Activated CD4-positive, CD25-positive, alpha-beta regulatory T cell (primary cell): ENCODE data around the gene MDFIC2.

ENCODE experiments used
- DNase-seq, 4 experiments: peaks; one replicate each; lab custom pipeline; 2025; lab: John Stamatoyannopoulos, UW

MDFIC2 gene

GRCh38 chr3:70180664-70181063, 131.8 kb downstream of the MDFIC2 start:
- DNase-seq = no peak

GRCh38 chr3:70179111-70179510, 133.3 kb downstream of the MDFIC2 start:
- DNase-seq = no peak

- DNase-seq = no peak
These were observed 134.4 kb downstream of the MDFIC2 start for GRCh38 chr3:70177881-70178645.

GRCh38 chr3:70176224-70176623, 136.2 kb downstream of the MDFIC2 start:
- DNase-seq = no peak

GRCh38 chr3:70156808-70157207, 155.6 kb downstream of the MDFIC2 start:
- DNase-seq = no peak

- no peak for DNase-seq
These were observed 161.8 kb downstream of the MDFIC2 start for GRCh38 chr3:70150599-70150998.

- no peak for DNase-seq
These were observed 162.6 kb downstream of the MDFIC2 start for GRCh38 chr3:70149714-70150400.
